K562 (cell line): ENCODE results near the gene MYL4.
A peak's percentile ranks its signal among the peaks of the same experiment; 100 is the strongest.

ENCODE experiments used
- CBFB ChIP-seq: sonication (generic); formaldehyde crosslinking; IDR thresholded peaks from 2 replicates; pipeline ENCODE4 v1.4.0; 2020; ENCODE audit warnings: mild to moderate bottlenecking, missing genetic modification reagents
- CHD4 ChIP-seq: fragments of 200-600 bp; sonication (generic); IDR thresholded peaks from 3 replicates; pipeline ENCODE4 v1.6.1; 2012; ENCODE audit warnings: low read depth, mild to moderate bottlenecking, mixed read lengths, low read length, inconsistent platforms; ENCODE audit not compliant: insufficient read depth, insufficient replicate concordance, poor library complexity, severe bottlenecking
- CTCF ChIP-seq, 3 experiments: IDR thresholded peaks in 2 of 3; conservative IDR thresholded peaks in 1 of 3; 2 replicates each; pipeline ENCODE4 v1.5.1; 2011 to 2012; ENCODE audit warnings: low read length in 3 of 3, mild to moderate bottlenecking in 3 of 3, control low read depth in 2 of 3, improper control_type of control experiment in 1 of 3, inconsistent platforms in 1 of 3, low read depth in 1 of 3, mixed read lengths in 1 of 3, moderate library complexity in 1 of 3; ENCODE audit not compliant: insufficient read depth in 2 of 3
- FOXM1 ChIP-seq, 2 experiments: fragments of 450-650 bp in 1 of 2; sonication (generic) in 1 of 2; formaldehyde crosslinking in 1 of 2; IDR thresholded peaks; 2 replicates each; pipeline versions ENCODE4 v1.6.1 to v1.9.0; 2017 to 2022; ENCODE audit warnings: low read depth in 2 of 2, mild to moderate bottlenecking in 2 of 2, missing genetic modification reagents in 1 of 2, moderate library complexity in 1 of 2
- NCOA1 ChIP-seq: fragments of 450-650 bp; IDR thresholded peaks from 2 replicates; pipeline ENCODE4 v1.6.1; 2016; ENCODE audit warnings: low read depth
- NR2C2 ChIP-seq, 2 experiments: fragments of 200-800 bp in 1 of 2; sonication (Bioruptor generic) in 1 of 2; sonication (generic) in 1 of 2; formaldehyde crosslinking in 1 of 2; IDR thresholded peaks; 2 replicates each; pipeline versions ENCODE4 v1.6.1 to v1.8.0; 2016 to 2022; ENCODE audit warnings: mild to moderate bottlenecking in 1 of 2, missing compliant biosample characterization in 1 of 2, missing genetic modification characterization in 1 of 2, missing genetic modification reagents in 1 of 2
- SAP30 ChIP-seq: fragments of 200-600 bp; sonication (generic); IDR thresholded peaks from 2 replicates; pipeline ENCODE4 v1.6.1; 2012; ENCODE audit warnings: borderline replicate concordance, low read depth, mild to moderate bottlenecking, moderate library complexity, low read length, control low read depth, inconsistent platforms; ENCODE audit not compliant: insufficient read depth, poor library complexity, severe bottlenecking
- TAF1 ChIP-seq: IDR thresholded peaks from 2 replicates; pipeline ENCODE4 v1.6.1; 2011; ENCODE audit warnings: mild to moderate bottlenecking, low read length, moderate library complexity; ENCODE audit not compliant: insufficient read depth, control insufficient read depth, severe bottlenecking; ENCODE audit errors: extremely low read depth
- ZBTB43 ChIP-seq: sonication (generic); formaldehyde crosslinking; IDR thresholded peaks from 2 replicates; pipeline ENCODE4 v1.8.0; 2023; ENCODE audit warnings: mild to moderate bottlenecking, missing genetic modification reagents
- ZNF175 ChIP-seq: fragments of 200-800 bp; sonication (Bioruptor generic); IDR thresholded peaks from 2 replicates; pipeline ENCODE4 v1.6.1; 2016; ENCODE audit warnings: low read depth, mild to moderate bottlenecking, missing genetic modification characterization, missing compliant biosample characterization
- ZNF24 ChIP-seq: fragments of 450-650 bp; IDR thresholded peaks from 2 replicates; pipeline ENCODE4 v1.6.1; 2016
- ZNF384 ChIP-seq: IDR thresholded peaks from 2 replicates; pipeline ENCODE4 v1.6.1; 2012; ENCODE audit warnings: low read depth, low read length, improper control_type of control experiment
- ZNF780A ChIP-seq: fragments of 250-450 bp; sonication (Bioruptor Pico); IDR thresholded peaks from 2 replicates; pipeline ENCODE4 v1.5.0; 2021; ENCODE audit warnings: mild to moderate bottlenecking
- TF ChIP-seq, protein P1 (sequence below), 2 experiments: IDR thresholded peaks in 1 of 2; conservative IDR thresholded peaks in 1 of 2; 2 replicates each; pipeline ENCODE4 v1.6.1; 2016; ENCODE audit warnings: low read depth in 2 of 2, mild to moderate bottlenecking in 1 of 2, missing compliant biosample characterization in 1 of 2, missing genetic modification characterization in 1 of 2, moderate library complexity in 1 of 2

GRCh38 chr17:47188876-47189731 is 20.0 kb upstream of the MYL4 start, which contains the start of gene CDC27:
- TF ChIP-seq CTCF (IDR thresholded peaks at IDR 0.05 in 2 of 3, conservative IDR thresholded peaks at IDR 0.05 in 1 of 3; ENCODE audit: insufficient read depth in 2 of 3, low read depth in 1 of 3, low read length in 3 of 3) = no peak
- peak; percentile 58 for TF ChIP-seq ZNF24
- no peak for TF ChIP-seq CHD4
- no peak for TF ChIP-seq ZNF780A (CRISPR knock-in tag)
- peak; percentile 72 for TF ChIP-seq TAF1
- no peak for TF ChIP-seq NCOA1
- TF ChIP-seq FOXM1 (IDR thresholded peaks at IDR 0.05; ENCODE audit: low read depth) = peak; percentile 82
- TF ChIP-seq FOXM1 (CRISPR knock-in tag; IDR thresholded peaks at IDR 0.05; ENCODE audit: low read depth) = no peak
- TF ChIP-seq NR2C2 (CRISPR knock-in tag; IDR thresholded peaks at IDR 0.05) = peak; percentile 83
- TF ChIP-seq NR2C2 (tag; IDR thresholded peaks at IDR 0.05) = peak; percentile 57
- no peak for TF ChIP-seq ZNF175 (CRISPR knock-in tag)
- TF ChIP-seq ZNF384 = no peak
- TF ChIP-seq SAP30 = peak; percentile 65
- TF ChIP-seq CBFB (CRISPR knock-in tag) = no peak
- peak; percentile 91; the same call in 1 of the 2 replicates for TF ChIP-seq ZBTB43
- TF ChIP-seq, protein P1, sequence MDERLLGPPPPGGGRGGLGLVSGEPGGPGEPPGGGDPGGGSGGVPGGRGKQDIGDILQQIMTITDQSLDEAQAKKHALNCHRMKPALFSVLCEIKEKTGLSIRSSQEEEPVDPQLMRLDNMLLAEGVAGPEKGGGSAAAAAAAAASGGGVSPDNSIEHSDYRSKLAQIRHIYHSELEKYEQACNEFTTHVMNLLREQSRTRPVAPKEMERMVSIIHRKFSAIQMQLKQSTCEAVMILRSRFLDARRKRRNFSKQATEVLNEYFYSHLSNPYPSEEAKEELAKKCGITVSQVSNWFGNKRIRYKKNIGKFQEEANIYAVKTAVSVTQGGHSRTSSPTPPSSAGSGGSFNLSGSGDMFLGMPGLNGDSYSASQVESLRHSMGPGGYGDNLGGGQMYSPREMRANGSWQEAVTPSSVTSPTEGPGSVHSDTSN (CRISPR knock-in tag; IDR thresholded peaks at IDR 0.05; ENCODE audit: low read depth) = no peak
- TF ChIP-seq, protein P1 (tag; conservative IDR thresholded peaks at IDR 0.05; ENCODE audit: low read depth) = no peak
